ENCODE results near the gene TUBB6. TPM values are rescaled to one million over a fixed set of nuclear protein-coding genes. Genes with fewer than 3 reads are reported as not detected.

Gene TUBB6
- 57.2 TPM for total RNA-seq

- DNase-seq (ENCODE audit: low spot score): peak; percentile 45
Observed at GRCh38 chr18:12307701-12308385, at the start of gene TUBB6. TUBB6 (plus strand) TSS chr18:12308241; CDS start chr18:12308293, 52 bp downstream.

GRCh38 chr18:12258719-12259705 is 49.0 kb upstream of the TUBB6 start:
- no peak for DNase-seq (ENCODE audit: low spot score)

- no peak for DNase-seq (ENCODE audit: low spot score)
Observed at GRCh38 chr18:12262748-12263147, 45.3 kb upstream of the TUBB6 start.

- DNase-seq (ENCODE audit: low spot score): no peak
Observed at GRCh38 chr18:12264864-12265263, 43.2 kb upstream of the TUBB6 start.

- DNase-seq (ENCODE audit: low spot score): peak; percentile 69
Observed at GRCh38 chr18:12271376-12272235, 36.4 kb upstream of the TUBB6 start.

DNA sequence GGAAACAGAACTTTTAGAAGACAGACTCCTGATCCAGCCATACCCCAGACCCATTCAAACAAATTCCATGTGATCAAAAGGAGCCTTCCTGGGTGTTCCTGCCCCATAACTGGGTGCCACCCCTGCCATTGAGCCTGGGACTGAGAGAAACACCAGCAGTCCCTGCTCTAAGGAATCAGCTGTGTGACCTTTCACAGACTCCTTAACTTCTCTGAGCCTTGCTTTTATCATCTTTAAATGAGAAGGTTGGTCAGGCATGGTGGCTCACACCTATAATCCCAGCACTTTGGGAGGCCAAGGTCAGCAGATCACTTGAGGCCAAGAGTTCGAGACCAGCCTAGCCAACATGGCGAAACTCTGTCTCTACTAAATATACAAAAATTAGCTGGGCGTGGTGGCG is 33.2 kb upstream of the TUBB6 start:
- no peak for DNase-seq (ENCODE audit: low spot score)

GRCh38 chr18:12276736-12277554 is 31.1 kb upstream of the TUBB6 start:
- DNase-seq (ENCODE audit: low spot score): no peak

DNA sequence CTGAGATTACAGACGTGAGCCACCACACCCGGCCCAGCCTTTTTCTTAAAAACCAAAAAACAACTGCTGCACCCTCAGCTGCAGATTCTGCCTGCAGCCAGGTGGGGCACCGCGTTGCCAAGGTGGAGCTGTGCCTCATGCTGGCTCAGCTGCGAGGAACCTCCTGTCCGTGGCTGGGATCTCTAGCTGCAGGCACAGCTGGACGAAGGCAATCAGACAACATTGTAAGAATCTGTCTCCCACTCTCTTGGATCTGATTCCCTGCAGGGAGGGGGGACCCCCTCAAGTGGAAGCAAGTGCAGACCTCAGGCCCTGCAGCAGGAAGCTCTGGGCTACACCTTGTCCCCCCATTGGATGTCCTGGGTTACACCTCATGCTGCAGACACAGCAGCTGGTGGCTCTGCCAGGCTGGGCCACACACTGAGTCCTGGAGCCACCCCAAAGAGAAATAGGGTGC is 29.8 kb upstream of the TUBB6 start:
- DNase-seq (ENCODE audit: low spot score): no peak

- peak; percentile 76 for DNase-seq (ENCODE audit: low spot score)
Observed at GRCh38 chr18:12278741-12279682, 29.0 kb upstream of the TUBB6 start.

DNA sequence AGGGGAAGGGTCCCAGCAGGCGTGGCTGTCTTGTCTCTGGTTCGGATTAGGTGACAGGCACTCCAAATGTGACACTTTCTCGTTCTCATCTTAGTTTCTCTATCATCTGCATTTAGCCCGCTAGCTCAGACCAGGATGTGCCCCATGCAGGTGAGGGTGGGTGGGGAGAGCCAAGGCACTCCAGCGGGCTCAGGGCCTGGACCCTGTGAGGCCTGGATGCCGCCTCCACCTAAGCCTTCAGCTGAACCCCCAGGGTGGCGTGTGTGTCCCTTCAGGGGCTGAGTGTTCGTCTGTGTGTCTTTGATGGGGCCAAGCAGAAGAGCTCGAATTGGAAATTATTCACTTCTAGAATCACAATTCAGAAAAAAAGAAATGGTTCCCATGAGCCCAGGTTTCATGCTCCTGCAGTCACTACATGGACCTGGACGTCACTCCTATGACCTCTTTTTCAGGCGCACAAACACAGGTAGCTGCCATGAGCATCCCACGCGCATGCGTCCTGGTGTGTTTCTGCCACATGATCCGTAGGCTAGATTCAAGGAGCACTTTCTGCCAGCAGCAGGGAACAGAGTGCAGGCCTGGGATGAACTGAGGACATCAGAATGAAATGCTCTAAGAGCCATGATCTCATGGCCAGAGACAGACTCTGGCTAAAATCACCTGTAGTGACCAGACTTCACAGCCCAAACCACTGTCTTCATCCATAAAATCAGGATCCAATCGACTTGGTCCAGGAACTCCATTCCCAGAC is 28.1 kb upstream of the TUBB6 start:
- DNase-seq (ENCODE audit: low spot score): no peak

DNA sequence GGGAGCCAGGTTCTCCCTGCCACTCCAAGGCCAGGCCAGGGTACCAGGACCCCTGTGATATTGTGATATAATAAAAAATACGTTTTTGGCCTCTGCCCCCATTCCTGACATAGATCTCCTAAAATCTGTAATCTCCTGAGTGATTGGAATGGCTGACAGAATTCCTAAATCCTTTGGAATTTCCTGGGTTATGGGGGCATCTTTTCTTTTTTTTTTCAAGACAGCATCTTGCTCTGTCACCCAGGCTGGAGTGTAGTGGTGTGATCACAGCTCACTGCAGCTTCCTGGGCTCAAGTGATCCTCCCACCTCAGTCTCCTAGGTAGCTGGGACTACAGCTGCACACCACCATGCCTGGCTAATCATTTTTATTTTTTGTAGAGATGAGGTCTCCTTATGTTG is 26.2 kb upstream of the TUBB6 start:
- no peak for DNase-seq (ENCODE audit: low spot score)

DNA sequence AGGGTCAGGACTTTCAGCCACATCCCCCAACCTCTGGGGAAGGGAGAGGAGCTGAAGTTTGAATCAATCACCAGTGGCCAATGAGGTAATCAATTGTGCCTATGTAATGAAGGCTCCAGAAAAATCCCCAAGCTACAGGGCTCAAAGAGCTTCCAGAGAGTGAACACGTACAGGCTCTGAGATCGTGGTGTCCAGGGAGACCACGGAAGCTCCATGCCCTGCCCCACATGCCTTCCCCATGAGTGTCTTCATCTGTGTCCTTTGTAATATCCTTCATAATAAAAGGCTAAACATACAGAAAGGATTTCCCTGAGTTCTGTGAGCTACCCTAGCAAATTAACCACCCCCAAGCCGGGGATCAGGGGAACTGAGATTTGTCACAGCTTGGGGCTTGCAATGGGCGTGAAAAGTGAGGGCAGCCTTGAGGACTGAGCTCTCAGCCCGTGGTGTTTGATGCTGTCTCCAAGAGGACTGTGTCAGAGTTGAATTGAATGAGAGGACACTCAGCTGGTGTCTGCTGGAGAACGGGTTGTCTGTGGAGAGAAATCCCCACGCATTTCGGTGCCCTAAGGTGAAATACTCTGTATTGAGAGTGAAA is 25.5 kb upstream of the TUBB6 start:
- DNase-seq (ENCODE audit: low spot score): no peak

DNA sequence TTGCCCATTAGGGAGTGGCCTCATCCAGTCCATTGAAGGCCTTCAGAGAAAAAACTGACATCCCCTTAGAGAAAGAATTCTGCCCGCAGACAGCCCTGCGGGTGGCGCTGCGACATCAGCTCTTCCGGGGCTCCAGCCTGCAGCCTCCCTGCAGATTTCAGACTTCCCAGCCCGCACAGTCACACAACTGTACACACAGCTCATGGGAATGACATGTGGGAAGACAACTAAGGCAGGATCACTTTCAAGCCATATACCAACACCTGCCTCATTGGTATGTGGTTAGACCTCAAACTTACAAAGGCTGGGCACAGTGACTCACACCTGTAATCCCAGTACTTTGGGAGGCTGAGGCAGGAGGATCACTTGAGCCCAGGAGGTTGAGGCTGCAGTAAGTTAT is 24.8 kb upstream of the TUBB6 start:
- DNase-seq (ENCODE audit: low spot score): no peak

DNA sequence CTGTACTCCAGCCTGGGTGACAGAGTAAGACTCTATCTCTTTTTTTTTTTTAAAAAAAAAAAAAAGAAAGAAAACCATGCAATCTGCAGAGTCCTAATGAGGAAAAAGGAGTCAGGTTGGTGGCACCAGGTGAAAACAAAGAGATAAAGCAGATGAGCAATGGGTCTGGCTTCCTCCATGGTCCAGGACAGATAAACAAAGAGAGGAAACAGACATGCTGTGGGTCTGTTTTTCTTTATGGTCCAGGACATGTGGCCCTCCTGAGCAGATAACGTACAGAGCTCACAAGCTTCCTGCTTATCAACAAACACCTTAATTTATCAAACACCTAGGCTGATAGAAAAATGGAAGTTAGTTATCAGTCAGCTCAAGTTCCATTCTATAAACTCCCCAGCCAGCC is 24.4 kb upstream of the TUBB6 start:
- no peak for DNase-seq (ENCODE audit: low spot score)

- DNase-seq (ENCODE audit: low spot score): no peak
Observed at GRCh38 chr18:12287131-12287681, 20.8 kb upstream of the TUBB6 start.

DNA sequence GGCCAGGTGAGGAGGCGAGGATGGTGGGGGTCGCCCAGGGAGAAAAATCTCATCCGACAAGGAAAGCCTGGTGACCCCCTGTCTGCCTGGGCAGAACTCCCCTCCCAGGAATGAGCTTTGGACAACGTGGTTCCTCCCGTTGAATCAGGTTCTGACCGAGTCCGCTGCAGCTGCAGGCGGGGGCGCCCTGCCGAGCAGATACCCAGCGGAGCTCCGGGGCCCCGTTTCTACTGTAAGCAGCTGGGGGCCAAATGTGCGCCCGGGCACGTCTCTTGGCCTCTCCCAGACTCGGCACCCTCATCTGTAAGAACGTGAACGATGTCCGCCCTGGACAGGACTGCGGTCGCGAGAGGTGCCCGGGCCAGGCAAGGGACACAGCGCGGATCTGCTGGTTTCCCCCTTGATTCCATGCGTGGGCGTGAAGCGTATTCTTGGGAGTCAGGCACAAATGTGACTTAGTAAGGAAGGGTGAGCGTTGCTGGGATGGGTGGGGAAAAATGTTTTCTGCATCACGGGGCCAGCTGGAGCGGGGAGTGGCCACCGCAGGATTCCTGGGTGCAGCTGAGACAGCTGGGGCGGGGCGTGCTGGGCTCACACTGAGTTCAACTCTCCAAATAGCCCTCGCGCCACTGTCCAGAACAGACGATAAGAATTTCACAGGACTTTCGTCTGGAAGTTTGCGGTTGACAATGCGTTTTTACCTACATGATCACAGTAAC is 20.2 kb upstream of the TUBB6 start:
- peak; percentile 79 for DNase-seq (ENCODE audit: low spot score)

DNA sequence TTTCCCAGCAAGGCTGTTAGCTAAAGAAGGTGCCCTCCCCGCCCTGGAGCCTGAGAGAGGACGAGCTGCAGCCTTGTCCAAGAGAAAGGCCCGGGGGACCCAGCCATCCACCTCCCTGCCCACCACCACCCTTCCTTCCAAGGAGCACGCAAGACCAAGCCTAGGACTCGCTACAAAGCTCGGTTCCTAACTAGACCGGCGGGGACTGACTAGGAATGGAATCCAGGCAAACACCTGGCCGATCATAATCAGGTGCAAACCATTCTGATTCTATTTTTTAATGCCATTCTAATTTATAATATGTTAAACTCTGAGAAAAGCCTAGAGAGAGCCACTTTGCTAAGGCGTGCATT is 19.7 kb upstream of the TUBB6 start:
- DNase-seq (ENCODE audit: low spot score): no peak

DNA sequence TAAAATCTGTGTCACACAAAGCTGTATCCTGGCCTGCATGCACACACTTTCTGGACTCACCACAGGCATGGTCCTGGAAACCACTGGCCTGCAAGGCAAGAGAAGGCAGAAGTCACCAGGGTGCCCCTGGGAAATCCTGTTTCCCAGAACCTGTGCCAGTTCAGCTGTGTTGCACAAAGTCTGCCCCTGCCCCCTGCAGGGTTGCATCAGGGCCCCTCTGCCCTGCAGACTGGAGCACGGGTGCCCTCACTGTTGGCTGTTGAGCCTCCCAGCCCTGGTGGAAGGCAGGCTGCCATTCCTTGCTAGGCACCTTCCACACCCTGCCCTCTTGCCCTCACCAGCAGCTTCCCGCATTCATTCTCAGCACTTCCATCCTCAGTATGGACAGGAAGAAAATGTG is 18.0 kb upstream of the TUBB6 start:
- DNase-seq (ENCODE audit: low spot score): no peak
